Measurements from ENCODE around the gene SLC26A8. TPM values are rescaled to one million over a fixed set of nuclear protein-coding genes. Genes with fewer than 3 reads are reported as not detected.
"Not testable (repeated sequence)": the region's sequence is repeated elsewhere in the genome, so short reads cannot be mapped to it uniquely, and the experiment has no call there.

SLC26A8 gene
- polyA plus RNA-seq, 6 donors from 2014 or later: not detected

DNA sequence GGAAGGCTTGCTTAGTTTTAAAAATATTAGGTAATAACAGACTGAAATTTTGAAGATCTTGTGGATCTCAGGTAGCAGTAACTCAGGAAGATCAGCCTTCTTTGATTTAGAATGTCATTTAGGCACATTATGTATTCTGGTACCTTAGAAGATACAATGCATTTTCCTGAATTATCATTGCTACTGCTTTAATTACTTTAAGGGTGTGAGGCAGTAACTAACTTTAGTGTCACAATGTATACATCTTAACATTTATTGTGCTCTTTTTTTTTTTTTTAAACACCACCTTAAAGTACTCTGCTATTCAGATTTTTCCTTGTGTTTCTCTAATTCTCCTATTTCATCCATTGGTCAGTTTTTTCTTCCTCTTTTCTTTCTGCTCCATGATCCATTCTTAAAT, 16.5 kb upstream of the SLC26A8 start:
- peaks cover 46 to 77% (median 59%) of the 10 kb centered on the region in 3 donors for H3K4me1 Mint-ChIP-seq
- H3K27me3 Mint-ChIP-seq: no peaks in the 10 kb centered on the region
- no peaks in the 10 kb centered on the region for H3K36me3 Mint-ChIP-seq
- peak overlapping the region in 1 of 8 donors; percentile 25 for H3K4me3 Mint-ChIP-seq
- H3K27ac Mint-ChIP-seq: peak overlapping the region in 1 of 6 donors; percentile 68
- no peaks in the 10 kb centered on the region for H3K9me3 Mint-ChIP-seq
- ATAC-seq (ENCODE audit: low read depth in 2 of 2) (no peak), DNase-seq (no peak)

DNA sequence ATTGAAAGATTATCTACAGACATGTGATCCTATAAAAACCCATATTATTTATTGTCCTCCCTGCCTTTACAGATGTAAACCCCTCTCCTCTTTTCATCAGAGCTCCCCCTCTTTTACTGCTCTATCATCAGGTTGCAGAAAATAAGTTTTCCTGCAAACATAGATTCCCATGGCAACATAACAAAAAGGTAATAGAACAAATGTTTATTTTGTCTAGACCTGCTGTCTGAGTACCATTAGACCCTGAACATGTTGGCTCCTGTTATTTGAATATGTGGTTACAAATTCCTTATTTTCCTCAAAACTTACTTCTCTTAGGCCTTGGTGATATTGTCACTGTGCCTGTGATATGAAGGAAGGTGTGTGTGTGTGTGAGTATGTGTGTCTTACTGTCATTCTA, 14.7 kb upstream of the SLC26A8 start:
- H3K36me3 Mint-ChIP-seq: no peaks in the 10 kb centered on the region
- DNase-seq (no peak), ATAC-seq (ENCODE audit: low read depth in 2 of 2) (no peak)
- peak overlapping the region in 2 of 8 donors; percentile 31 to 41 for H3K4me3 Mint-ChIP-seq
- no peaks in the 10 kb centered on the region for H3K9me3 Mint-ChIP-seq
- H3K4me1 Mint-ChIP-seq: peaks cover 48 to 71% (median 68%) of the 10 kb centered on the region in 3 donors
- no peaks in the 10 kb centered on the region for H3K27me3 Mint-ChIP-seq
- peak overlapping the region in 3 of 6 donors; percentile 2 to 82 (median 64) for H3K27ac Mint-ChIP-seq

GRCh38 chr6:36038120-36038876, 13.9 kb upstream of the SLC26A8 start:
- H3K27ac Mint-ChIP-seq: peak overlapping the region; percentile 1 to 87 (median 66)
- no peaks in the 10 kb centered on the region for H3K36me3 Mint-ChIP-seq
- H3K4me3 Mint-ChIP-seq: peak overlapping the region in 6 of 8 donors; percentile 1 to 81 (median 21)
- peaks cover 51 to 78% (median 76%) of the 10 kb centered on the region in 3 donors for H3K4me1 Mint-ChIP-seq
- H3K9me3 Mint-ChIP-seq: no peaks in the 10 kb centered on the region
- ATAC-seq (ENCODE audit: low read depth in 2 of 2) (peak in 1 of 2 donors; percentile 23), DNase-seq (no peak)
- H3K27me3 Mint-ChIP-seq: no peaks in the 10 kb centered on the region

DNA sequence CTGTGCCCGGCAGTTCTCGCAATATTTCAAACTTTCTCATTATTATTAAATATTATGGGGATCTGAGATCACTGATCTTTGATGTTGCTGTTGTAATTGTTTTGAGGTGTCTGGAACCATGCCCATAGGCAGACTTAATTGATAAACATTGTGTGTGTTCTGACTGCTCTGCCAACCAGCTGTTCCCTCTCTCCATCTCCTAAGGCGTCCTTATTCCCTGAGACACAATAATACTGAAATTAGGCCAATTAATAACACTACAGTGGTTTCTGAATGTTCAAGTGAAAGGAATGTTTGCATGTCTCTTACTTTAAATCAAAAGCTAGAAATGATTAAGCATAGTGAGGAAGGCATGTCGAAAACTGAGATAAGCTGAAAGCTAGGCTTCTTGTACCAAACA, 10.8 kb upstream of the SLC26A8 start:
- DNase-seq (no peak), ATAC-seq (ENCODE audit: low read depth in 2 of 2) (no peak)
- Mint-ChIP-seq H3K9me3 (no peaks in the 10 kb centered on the region), H3K27ac (peak overlapping the region in 1 of 6 donors; percentile 61), H3K4me1 (peaks cover 44 to 79% (median 67%) of the 10 kb centered on the region in 3 donors), H3K27me3 (no peaks in the 10 kb centered on the region), H3K36me3 (no peaks in the 10 kb centered on the region), H3K4me3 (peak overlapping the region in 1 of 8 donors; percentile 25)

DNA sequence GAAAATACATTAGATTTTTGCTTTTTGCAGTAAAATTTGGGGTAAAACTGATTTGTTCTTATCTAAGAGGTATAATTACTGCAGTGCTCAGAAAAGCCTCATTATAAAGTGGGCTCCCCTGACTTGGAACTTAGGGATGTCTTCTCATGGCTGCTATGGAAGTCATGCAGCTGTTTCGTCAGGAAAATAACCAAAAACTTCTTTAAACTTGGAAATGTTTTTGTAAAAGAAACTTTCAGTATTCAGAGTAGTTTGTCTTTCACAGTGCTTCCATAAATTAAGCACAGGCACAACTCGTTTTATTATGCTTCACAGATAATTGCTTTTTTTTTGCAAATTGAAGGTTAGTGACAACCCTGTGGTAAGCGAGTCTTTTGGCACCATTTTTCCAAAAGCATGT, 10.0 kb upstream of the SLC26A8 start:
- H3K9me3 Mint-ChIP-seq: no peaks in the 10 kb centered on the region
- DNase-seq (no peak), ATAC-seq (ENCODE audit: low read depth in 2 of 2) (no peak)
- H3K27ac Mint-ChIP-seq: no peak overlapping the region
- no peak overlapping the region for H3K4me3 Mint-ChIP-seq
- peaks cover 47 to 78% (median 67%) of the 10 kb centered on the region in 3 donors for H3K4me1 Mint-ChIP-seq
- no peaks in the 10 kb centered on the region for H3K36me3 Mint-ChIP-seq
- no peaks in the 10 kb centered on the region for H3K27me3 Mint-ChIP-seq

- no peak for ATAC-seq (ENCODE audit: low read depth in 2 of 2)
- no peaks in the 10 kb centered on the region for H3K9me3 Mint-ChIP-seq
- H3K27me3 Mint-ChIP-seq: no peaks in the 10 kb centered on the region
- H3K27ac Mint-ChIP-seq: no peak overlapping the region
- DNase-seq: no peak
- H3K4me3 Mint-ChIP-seq: peak overlapping the region in 1 of 8 donors; percentile 19
- peaks cover 47 to 78% (median 67%) of the 10 kb centered on the region in 3 donors for H3K4me1 Mint-ChIP-seq
- no peaks in the 10 kb centered on the region for H3K36me3 Mint-ChIP-seq
Measured at GRCh38 chr6:36033935-36034334, 9.5 kb upstream of the SLC26A8 start.

GRCh38 chr6:36033144-36033543, 8.7 kb upstream of the SLC26A8 start:
- not testable (repeated sequence) for H3K9me3 Mint-ChIP-seq; DNase-seq; ATAC-seq (ENCODE audit: low read depth in 2 of 2); H3K27me3 Mint-ChIP-seq; H3K36me3 Mint-ChIP-seq
- Mint-ChIP-seq H3K4me1 (peaks cover 42 to 72% (median 62%) of the 10 kb centered on the region in 3 donors), H3K4me3 (peak overlapping the region in 2 of 8 donors; percentile 48 to 51), H3K27ac (peak overlapping the region in 2 of 6 donors; percentile 15 to 59)

- H3K27me3 Mint-ChIP-seq: peaks cover 0 to 3% (median 0%) of the 10 kb centered on the region in 3 donors
- peaks cover 34 to 67% (median 56%) of the 10 kb centered on the region in 3 donors for H3K4me1 Mint-ChIP-seq
- DNase-seq: no peak
- H3K9me3 Mint-ChIP-seq: no peaks in the 10 kb centered on the region
- H3K4me3 Mint-ChIP-seq: peak overlapping the region in 6 of 8 donors; percentile 2 to 72 (median 7)
- H3K36me3 Mint-ChIP-seq: no peaks in the 10 kb centered on the region
- ATAC-seq (ENCODE audit: low read depth in 2 of 2): no peak
- peak overlapping the region in 1 of 6 donors; percentile 67 for H3K27ac Mint-ChIP-seq
Measured at GRCh38 chr6:36032261-36032660, 7.8 kb upstream of the SLC26A8 start.

GRCh38 chr6:36029464-36029863, 5.0 kb upstream of the SLC26A8 start:
- Mint-ChIP-seq H3K4me1 (peaks cover 30 to 63% (median 47%) of the 10 kb centered on the region in 3 donors), H3K27me3 (peaks cover 12 to 22% (median 15%) of the 10 kb centered on the region in 3 donors), H3K36me3 (no peaks in the 10 kb centered on the region), H3K9me3 (no peaks in the 10 kb centered on the region), H3K4me3 (peak overlapping the region; percentile 84 to 98 (median 92)), H3K27ac (peak overlapping the region in 2 of 6 donors; percentile 84 to 92)
- no peak for ATAC-seq (ENCODE audit: low read depth in 2 of 2)
- DNase-seq: no peak

GRCh38 chr6:36028877-36029324, 4.5 kb upstream of the SLC26A8 start:
- Mint-ChIP-seq H3K4me3 (peak overlapping the region; percentile 84 to 98 (median 92)), H3K27ac (peak overlapping the region; percentile 77 to 96 (median 88)), H3K9me3 (no peaks in the 10 kb centered on the region), H3K27me3 (peaks cover 16 to 25% (median 20%) of the 10 kb centered on the region in 3 donors), H3K4me1 (peaks cover 31 to 63% (median 49%) of the 10 kb centered on the region in 3 donors), H3K36me3 (no peaks in the 10 kb centered on the region)
- peak; percentile 34 for DNase-seq
- peak; percentile 11 to 14 for ATAC-seq (ENCODE audit: low read depth in 2 of 2)

- Mint-ChIP-seq H3K27me3 (peaks cover 22 to 29% (median 26%) of the 10 kb centered on the region in 3 donors), H3K4me3 (peak overlapping the region; percentile 84 to 98 (median 92)), H3K36me3 (no peaks in the 10 kb centered on the region), H3K27ac (peak overlapping the region; percentile 77 to 96 (median 88)), H3K9me3 (no peaks in the 10 kb centered on the region), H3K4me1 (peaks cover 32 to 59% (median 46%) of the 10 kb centered on the region in 3 donors)
- DNase-seq (no peak), ATAC-seq (ENCODE audit: low read depth in 2 of 2) (peak; percentile 32 to 38)
Measured at GRCh38 chr6:36028088-36028876, 3.8 kb upstream of the SLC26A8 start.

DNA sequence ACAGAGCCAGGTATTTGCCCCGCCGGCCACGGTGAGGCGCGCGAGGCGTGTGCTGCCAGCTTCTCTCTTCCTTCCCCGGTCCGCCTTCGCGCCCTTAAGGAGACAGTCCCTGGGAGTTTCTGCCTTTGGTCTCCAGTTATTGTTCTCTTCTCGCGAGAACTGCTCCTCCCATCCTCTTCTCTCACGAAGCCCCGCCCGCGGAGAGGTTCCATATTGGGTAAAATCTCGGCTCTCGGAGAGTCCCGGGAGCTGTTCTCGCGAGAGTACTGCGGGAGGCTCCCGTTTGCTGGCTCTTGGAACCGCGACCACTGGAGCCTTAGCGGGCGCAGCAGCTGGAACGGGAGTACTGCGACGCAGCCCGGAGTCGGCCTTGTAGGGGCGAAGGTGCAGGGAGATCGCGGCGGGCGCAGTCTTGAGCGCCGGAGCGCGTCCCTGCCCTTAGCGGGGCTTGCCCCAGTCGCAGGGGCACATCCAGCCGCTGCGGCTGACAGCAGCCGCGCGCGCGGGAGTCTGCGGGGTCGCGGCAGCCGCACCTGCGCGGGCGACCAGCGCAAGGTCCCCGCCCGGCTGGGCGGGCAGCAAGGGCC, 3.2 kb upstream of the SLC26A8 start, which contains the start of gene MAPK14:
MAPK14 (plus strand) TSS at position 308 of the 587 bp plus-strand sequence. CDS start 350 bp downstream, outside the sequence.
- H3K9me3 Mint-ChIP-seq: no peaks in the 10 kb centered on the region
- H3K4me1 Mint-ChIP-seq: peaks cover 32 to 53% (median 42%) of the 10 kb centered on the region in 3 donors
- H3K4me3 Mint-ChIP-seq: peak within 1 kb of the TSS; percentile 84 to 98 (median 95)
- H3K27me3 Mint-ChIP-seq: peaks cover 26 to 29% (median 26%) of the 10 kb centered on the region in 3 donors
- DNase-seq: peak; percentile 98
- peak; percentile 88 for ATAC-seq (ENCODE audit: low read depth in 2 of 2)
- H3K27ac Mint-ChIP-seq: peak within 1 kb of the TSS; percentile 84 to 99 (median 96)
- no peaks in the 10 kb centered on the region for H3K36me3 Mint-ChIP-seq

DNA sequence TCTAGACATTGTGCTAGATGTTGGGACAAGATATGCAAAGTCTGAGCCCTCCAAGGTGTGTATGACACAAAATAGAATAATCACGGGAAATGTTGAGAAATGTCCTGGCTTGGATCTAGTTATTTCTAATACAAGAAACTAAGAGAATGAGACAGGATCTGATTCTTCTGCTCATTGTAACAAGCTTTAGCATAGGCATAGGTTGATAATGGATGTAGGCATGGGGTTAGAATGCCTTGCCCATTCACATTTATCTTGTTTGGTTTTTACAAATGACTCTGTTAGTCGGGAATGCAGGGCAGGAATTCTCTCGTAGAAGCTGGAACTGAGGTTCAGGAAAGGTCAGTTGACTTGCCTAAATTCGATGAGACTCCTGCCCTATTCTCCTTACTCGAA, 1.5 kb upstream of the SLC26A8 start:
- peaks cover 26 to 29% (median 26%) of the 10 kb centered on the region in 3 donors for H3K27me3 Mint-ChIP-seq
- no peak for DNase-seq
- no peaks in the 10 kb centered on the region for H3K9me3 Mint-ChIP-seq
- peaks cover 23 to 40% (median 29%) of the 10 kb centered on the region in 3 donors for H3K4me1 Mint-ChIP-seq
- peak overlapping the region in 1 of 8 donors; percentile 68 for H3K4me3 Mint-ChIP-seq
- no peaks in the 10 kb centered on the region for H3K36me3 Mint-ChIP-seq
- peak overlapping the region in 1 of 6 donors; percentile 20 for H3K27ac Mint-ChIP-seq
- no peak for ATAC-seq (ENCODE audit: low read depth in 2 of 2)
